Ovary (tissue), 9 donors: ENCODE data around the gene ROR2. TPM values are rescaled to one million over a fixed set of nuclear protein-coding genes. Genes with fewer than 3 reads are reported as not detected.

Source experiments
- DNase-seq, 5 donors: peaks; one replicate each; pipeline ENCODE4 v3.0.0-alpha.2; 2019 to 2020
- H3K27ac ChIP-seq, 2 donors: fragments of 200-600 bp; one replicate each; pipeline versions ENCODE4 v1.5.1 to v1.8.0; 2019 to 2022
- H3K27me3 ChIP-seq: fragments of 200-600 bp; one replicate; pipeline ENCODE4 v1.8.0; 2022
- H3K36me3 ChIP-seq: fragments of 200-600 bp; sonication (generic); one replicate; pipeline ENCODE4 v1.5.1; 2019
- H3K4me1 ChIP-seq: one replicate; pipeline ENCODE4 v1.8.1; 2013; ENCODE audit warnings: mild to moderate bottlenecking, moderate library complexity; ENCODE audit not compliant: insufficient read depth
- H3K4me3 ChIP-seq: fragments of 200-600 bp; sonication (generic); one replicate; pipeline ENCODE4 v1.5.1; 2017
- H3K9me3 ChIP-seq, 2 donors: fragments of 200-600 bp in 1 of 2; sonication (generic) in 1 of 2; one replicate each; pipeline versions ENCODE4 v1.5.1 to v1.8.1; 2013 to 2019; ENCODE audit warnings: mild to moderate bottlenecking in 1 of 2, moderate library complexity in 1 of 2
- CTCF ChIP-seq, 3 donors: fragments of 450-650 bp in 2 of 3; fragments of 200-600 bp in 1 of 3; IDR thresholded peaks; one replicate each; pipeline versions ENCODE4 v1.5.1 to v1.8.0; 2016 to 2022; ENCODE audit warnings: antibody characterized with exemption in 3 of 3, mild to moderate bottlenecking in 1 of 3
- EP300 ChIP-seq: sonication (generic); formaldehyde crosslinking; IDR thresholded peaks from one replicate; pipeline ENCODE4 v1.6.1; 2017; ENCODE audit warnings: antibody characterized with exemption
- POLR2A ChIP-seq: fragments of 450-650 bp; IDR thresholded peaks from one replicate; pipeline ENCODE4 v1.6.1; 2017; ENCODE audit warnings: antibody characterized with exemption, mild to moderate bottlenecking, moderate library complexity
- WGBS, 3 donors: extraction: QIAGEN DNeasy Blood & Tissue Kit in 1 of 3; methylation state at CpG; one replicate each; pipeline versions ENCODE4 v1.1.5 to v1.1.7; 2013 to 2017; 5-methylcytosine and 5-hydroxymethylcytosine counted together
- intact Hi-C, 4 donors: fragments of 100-400 bp; cut with DNase I; formaldehyde crosslinking; loops; one replicate each; pipeline versions ENCODE4 v1.11.0 to v1.15.1; 2022 to 2023
- microRNA-seq, 3 donors: library from miRNA; unstranded; fragments of <30 nt; microRNA quantifications; one replicate each; pipeline versions ENCODE4 to v1.2.0, GENCODE V29; 2019 to 2020
- polyA plus RNA-seq, 2 donors: library from polyadenylated mRNA; stranded (reverse); fragments of 200-250 nt in 1 of 2; fragments of 350-450 nt in 1 of 2; fragmentation: Illumina TruSeq in 1 of 2; extraction: RNeasy Lipid Tissue Mini Kit (QIAGEN cat#74804) in 1 of 2; gene quantifications; one replicate each; pipeline ENCODE4 v1.2.3, GENCODE V29; 2013 to 2014
- small RNA-seq: library from RNA; depleted of rRNA; stranded (forward); fragments of <200 nt; gene quantifications from one replicate; pipeline ENCODE3, GENCODE V24; 2016
- total RNA-seq, 7 donors: library from RNA; depleted of rRNA in 2 of 7; stranded (reverse); fragments of >200 nt in 2 of 7; fragmentation: NEBNext Ultra II Directional in 3 of 7; extraction: Animal tissue kit (Norgen Biotek cat#: 25700) in 3 of 7; gene quantifications; one replicate each; pipeline versions ENCODE4 v1.1.0 to v1.2.4, GENCODE V29; 2016 to 2023
- donor health status: DM: no; HTN: no; CAD: no; lungs with moderate emphysema.
- donor health status: DM: no; HTN: no; CAD: no.
- donor health status: Bipolar disorder and iron deficiency.
- donor health status: DM: yes; HTN: yes; CAD: no.
- donor health status: DM: no; HTN: no; CAD: no.
- donor health status: DM: yes; HTN: yes; CAD: no.

Gene ROR2
- total and polyA plus RNA-seq, 9 donors: 11.4 to 35.5 (median 27.7) TPM

DNA sequence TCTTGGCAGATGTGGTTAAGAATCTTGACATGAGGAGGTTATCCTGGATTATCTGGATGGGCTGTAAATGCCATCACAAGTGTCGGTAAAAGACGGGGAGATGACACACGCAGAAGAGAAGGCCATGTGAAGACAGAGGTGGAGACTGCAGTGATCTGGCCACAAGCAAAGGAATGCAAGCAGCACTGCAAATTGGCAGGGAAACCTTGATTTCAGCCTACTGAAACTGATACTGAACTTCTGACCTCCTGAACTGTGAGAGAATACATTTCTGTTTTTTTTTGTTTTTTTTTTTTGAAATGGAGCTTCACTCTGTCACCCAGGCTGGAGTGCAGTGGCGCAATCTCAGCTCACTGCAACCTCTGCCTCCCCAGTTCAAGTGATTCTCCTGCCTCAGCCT lies 433.9 kb downstream of the ROR2 start:
- no peak for DNase-seq
- Histone ChIP-seq H3K36me3 (no peaks in the 10 kb centered on the region), H3K9me3 (no peaks in the 10 kb centered on the region), H3K27ac (no peak overlapping the region), H3K4me1 (peaks cover 2% of the 10 kb centered on the region), H3K27me3 (no peaks in the 10 kb centered on the region), H3K4me3 (no peak overlapping the region)
- intact Hi-C loops: no loop called here
- WGBS, 3 donors: 91 to 97% (median 96%) methylated on average over 4 of the region's 4 CpGs
- TF ChIP-seq CTCF (IDR thresholded peaks at IDR 0.05) (no peak), POLR2A (no peak), EP300 (no peak)

DNA sequence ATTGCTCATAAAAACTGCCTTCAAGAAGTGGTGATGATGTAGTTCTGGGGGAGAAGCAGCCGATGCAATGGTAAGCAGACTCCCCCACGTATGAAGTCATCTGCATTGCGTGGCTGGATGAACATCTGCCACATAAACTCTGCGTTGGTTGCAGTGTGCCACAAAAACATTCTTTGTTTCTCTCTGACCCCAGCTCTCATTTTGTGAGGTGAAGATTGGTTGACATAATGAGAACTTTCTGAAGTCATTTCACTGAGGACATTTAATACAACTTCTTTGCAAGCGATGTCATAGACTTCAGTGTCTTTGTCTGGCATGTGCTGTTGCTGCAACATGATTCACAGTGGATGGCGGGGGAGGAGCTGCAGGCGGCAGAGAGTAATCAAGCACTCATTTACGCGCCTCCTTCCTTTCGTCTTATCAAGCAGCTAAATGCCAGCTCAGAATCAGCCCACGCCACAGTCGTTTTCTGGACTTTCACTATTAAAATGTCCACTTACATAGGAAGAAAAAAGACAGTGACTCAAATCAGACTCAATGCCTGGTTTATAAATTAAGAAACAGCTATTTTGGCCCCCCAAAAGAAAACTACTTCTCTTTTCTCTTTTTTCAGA lies 434.8 kb downstream of the ROR2 start:
- WGBS, 3 donors: 3 to 4% (median 4%) methylated on average over 12 of the region's 12 CpGs
- Histone ChIP-seq H3K36me3 (no peaks in the 10 kb centered on the region), H3K4me1 (peaks cover 2% of the 10 kb centered on the region), H3K27me3 (no peaks in the 10 kb centered on the region), H3K4me3 (no peak overlapping the region), H3K9me3 (no peaks in the 10 kb centered on the region), H3K27ac (no peak overlapping the region)
- peak in 4 of 5 donors; percentile 37 to 44 (median 40) for DNase-seq
- intact Hi-C loops: no loop called here
- TF ChIP-seq EP300 (no peak), CTCF (IDR thresholded peaks at IDR 0.05) (no peak), POLR2A (no peak)

Small RNAs within 50 kb of the gene (microRNA-seq; reads per million reads assigned to microRNA genes)
- gene MIR3910-1: 0 reads per million in 3 donors
- gene MIR3910-2: 0 reads per million in 3 donors

Small RNAs within 50 kb of the gene (small RNA-seq; reads per million reads assigned to genes)
- not detected for gene MIR3910-1

Other genes with a start within 250 kb of the ROR2 start
- 10 to 100 TPM; 60.1 to 80.2 (median 72.0) TPM for gene SPTLC1, start 165.2 kb upstream of the ROR2 start, total RNA-seq
- gene SPTLC1, start 165.2 kb upstream of the ROR2 start, polyA plus RNA-seq: 10 to 100 TPM; 54.3 to 77.7 TPM